HG03095 (cell line): ENCODE results near the gene NOP9.

Experiments
- ATAC-seq: cut with Tn5 transposase; IDR thresholded peaks from one replicate; pipeline ENCODE4 v1.9.1; 2021; ENCODE audit warnings: moderate library complexity; ENCODE audit not compliant: unreplicated experiment

NOP9 gene

GRCh38 chr14:24282736-24283135 lies 16.9 kb upstream of the NOP9 start:
- ATAC-seq: no peak

- no peak for ATAC-seq
These were observed 15.7 kb upstream of the NOP9 start for GRCh38 chr14:24283796-24284460.

DNA sequence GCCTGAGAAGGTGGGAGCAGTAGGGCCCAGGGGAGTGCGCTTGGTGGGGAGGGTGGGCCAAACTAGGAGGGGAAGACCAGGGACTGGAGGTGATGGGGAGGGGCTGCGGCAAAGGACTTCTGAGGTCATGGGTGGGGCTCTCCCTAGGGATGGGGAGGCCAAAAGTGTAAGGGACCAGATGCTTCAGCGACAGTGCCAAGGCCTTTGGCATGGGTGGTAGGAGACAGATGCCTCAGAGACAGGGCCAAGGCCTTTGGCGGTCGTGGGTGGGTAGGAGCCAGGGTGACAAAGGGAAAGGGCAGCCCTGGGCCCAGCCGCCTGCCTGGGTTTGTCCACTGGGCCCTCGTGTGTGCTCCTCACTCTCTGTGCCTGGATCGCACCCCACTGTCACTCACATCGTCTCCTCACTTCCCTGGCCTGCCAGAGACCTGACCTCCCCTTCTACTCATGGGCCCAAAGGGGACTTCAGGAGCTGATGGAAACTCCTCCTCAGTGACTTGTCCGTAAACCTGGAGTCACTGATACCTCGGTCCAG lies 15.1 kb upstream of the NOP9 start:
- no peak for ATAC-seq

DNA sequence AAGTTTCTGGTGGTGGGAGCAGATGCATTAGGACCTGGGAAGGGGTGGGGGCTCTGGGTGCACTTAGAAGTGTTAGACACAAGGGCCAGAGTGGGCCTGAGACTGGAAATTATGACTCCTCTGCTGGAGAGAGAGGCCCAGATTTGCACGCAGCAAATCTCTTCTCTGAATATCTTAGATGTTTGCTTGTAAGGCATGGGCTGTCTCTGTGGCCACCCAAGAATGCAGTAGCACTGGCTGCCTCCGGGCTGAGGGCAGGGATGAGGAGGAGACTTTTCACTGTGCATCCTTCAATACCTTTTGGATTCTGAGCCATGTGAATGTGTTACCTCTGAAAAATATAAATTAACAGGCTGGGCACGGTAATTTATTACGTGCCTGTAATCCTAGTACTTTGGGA lies 14.3 kb upstream of the NOP9 start:
- ATAC-seq: no peak

- no peak for ATAC-seq
These were observed 12.7 kb upstream of the NOP9 start for GRCh38 chr14:24286996-24287395.

GRCh38 chr14:24289649-24290280 lies 9.9 kb upstream of the NOP9 start:
- ATAC-seq: no peak

- no peak for ATAC-seq
These were observed 8.9 kb upstream of the NOP9 start for GRCh38 chr14:24290746-24291145.

GRCh38 chr14:24291446-24292117 lies 8.1 kb upstream of the NOP9 start:
- ATAC-seq: no peak

GRCh38 chr14:24292118-24292807 lies 7.4 kb upstream of the NOP9 start:
- ATAC-seq: no peak

GRCh38 chr14:24293525-24293924 lies 6.1 kb upstream of the NOP9 start:
- no peak for ATAC-seq

DNA sequence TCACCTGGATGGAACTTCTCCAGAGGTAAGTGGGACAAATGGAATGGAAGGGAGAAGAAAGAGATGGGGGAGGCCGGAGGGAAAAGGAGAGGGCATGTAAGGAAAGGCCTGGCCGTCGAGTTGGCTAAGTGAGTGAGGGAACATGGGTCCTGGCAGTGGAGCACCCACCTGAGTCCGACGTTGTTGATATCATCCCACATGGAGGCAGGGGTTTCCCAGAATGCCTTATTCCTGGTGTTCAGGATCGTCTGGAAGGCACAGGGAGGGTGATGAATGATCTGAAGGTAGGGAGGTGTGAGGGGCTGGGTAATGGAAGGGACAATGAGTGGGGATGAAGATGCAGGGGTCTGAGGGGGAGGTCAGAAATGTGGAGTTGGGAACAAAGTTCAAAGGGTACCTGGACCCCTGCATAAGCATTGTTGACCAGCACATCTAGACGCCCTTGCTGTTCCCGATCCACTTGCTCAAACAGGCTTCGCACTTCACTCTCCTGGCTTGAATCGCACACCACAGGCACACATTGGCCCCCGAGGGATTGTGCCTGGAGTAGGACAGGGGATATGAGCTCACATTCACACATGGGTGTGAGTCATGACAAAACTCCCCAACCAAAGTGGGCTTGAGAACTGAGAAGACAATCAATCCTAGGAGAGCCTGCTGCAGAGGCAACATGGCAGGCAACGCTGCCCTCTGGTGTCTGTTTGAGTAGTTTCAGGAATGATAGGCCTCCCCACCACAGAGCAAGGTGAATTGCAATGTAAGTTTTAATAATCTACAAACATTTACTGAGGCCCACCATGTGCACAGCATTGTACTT lies 3.1 kb upstream of the NOP9 start:
- ATAC-seq: peak; percentile 47

- ATAC-seq: no peak
These were observed 2.3 kb upstream of the NOP9 start for GRCh38 chr14:24297190-24297964.

- ATAC-seq: no peak
These were observed 777 bp upstream of the NOP9 start for GRCh38 chr14:24298892-24299254.

DNA sequence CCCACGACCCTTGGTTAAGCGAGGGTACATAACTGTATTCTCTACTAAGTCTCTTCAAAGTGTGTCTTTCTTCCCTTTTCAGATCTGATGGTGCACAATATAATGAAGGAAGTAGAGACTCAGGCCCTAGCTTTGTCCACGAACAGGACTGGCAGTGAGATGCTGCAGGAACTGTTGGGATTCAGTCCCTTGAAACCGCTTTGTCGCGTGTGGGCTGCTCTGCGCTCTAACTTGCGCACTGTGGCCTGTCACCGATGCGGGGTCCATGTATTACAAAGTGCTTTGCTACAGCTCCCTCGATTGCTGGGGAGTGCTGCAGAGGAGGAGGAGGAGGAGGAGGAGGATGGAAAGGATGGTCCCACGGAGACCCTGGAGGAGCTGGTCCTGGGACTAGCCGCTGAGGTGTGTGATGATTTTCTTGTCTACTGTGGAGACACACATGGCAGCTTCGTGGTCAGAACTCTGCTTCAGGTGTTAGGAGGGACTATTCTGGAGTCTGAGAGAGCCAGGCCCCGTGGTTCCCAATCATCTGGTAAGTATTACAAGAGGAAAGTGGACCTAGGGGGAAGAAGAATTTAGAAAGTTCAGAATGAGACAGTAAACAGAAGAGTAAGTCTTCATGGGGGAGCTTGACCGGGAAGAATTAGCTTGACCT lies 803 bp downstream of the NOP9 start:
- ATAC-seq: no peak

GRCh38 chr14:24304019-24304387 lies 4.4 kb downstream of the NOP9 start:
- ATAC-seq: no peak

DNA sequence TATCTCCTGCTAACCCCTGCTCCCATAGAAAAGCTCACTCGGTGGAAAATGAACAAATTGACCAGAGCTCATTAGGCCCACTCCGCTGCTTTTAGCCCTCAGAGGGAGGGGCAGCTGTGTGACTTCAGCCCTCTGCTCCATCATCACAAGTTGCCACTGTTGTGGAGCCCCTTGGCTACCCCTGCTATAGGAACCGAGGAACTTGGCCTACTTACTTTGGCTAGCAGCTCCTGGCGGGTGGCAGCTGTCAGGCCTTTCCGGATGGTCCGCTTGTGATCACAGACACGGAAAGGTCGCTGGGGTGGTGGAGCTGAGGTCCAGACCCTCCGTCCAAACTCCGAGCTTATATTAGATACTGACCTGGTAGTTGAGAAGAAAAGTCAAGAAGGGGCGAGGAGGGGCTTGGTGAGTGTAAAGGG lies 7.5 kb downstream of the NOP9 start:
- no peak for ATAC-seq

DNA sequence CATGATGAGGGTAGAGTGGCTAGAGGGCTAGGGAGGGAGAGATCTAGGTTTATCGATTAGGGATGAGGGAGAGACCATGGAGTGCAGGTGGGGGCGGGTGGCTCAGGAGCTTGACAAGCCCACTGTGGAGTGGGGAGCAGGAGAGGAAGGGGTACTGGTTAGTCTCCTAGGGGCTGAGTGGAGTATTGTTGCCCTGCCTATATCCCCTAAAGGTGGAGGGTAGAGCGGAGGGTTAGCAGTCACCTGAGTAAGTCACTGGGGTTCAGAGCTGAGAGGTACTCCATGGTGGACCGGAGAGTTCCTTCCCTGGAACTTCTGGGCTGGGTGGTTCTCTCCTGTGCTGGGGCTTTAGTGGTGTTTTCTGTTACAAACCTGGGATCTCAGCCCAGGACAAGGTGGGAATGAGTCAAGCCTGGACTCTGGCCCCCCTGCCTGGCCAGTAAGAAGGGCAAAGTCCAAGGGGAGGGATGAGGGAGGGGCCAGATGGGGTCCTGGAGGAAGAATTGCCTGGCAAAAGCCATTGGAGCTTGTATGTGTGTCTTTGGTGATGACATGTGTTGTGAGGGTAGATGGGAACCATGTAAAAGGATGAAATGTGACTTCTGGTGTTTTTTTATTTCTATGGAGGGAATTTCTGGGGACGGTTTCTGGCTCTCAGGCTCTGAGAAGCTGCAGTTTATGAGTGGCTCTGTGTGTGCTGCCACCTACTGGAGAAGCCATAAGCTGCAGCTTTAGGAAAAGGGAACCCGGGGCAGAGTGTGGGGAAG lies 8.1 kb downstream of the NOP9 start, which contains the start of gene CIDEB:
TSS of gene CIDEB (minus strand) at position 403 of the 767 bp plus-strand sequence. CDS start at position 284, 119 bp downstream.
- no peak for ATAC-seq

- no peak for ATAC-seq
These were observed 8.9 kb downstream of the NOP9 start for GRCh38 chr14:24308342-24309124.
